GM12873 (cell line): ENCODE data around the gene KMT2C.

ENCODE experiments used
- CTCF ChIP-seq: IDR thresholded peaks from 2 replicates; pipeline ENCODE4 v1.5.1; 2012; ENCODE audit warnings: low read depth, mild to moderate bottlenecking, moderate library complexity, low read length, control low read depth; ENCODE audit not compliant: insufficient read depth; ENCODE audit errors: missing control alignments

The KMT2C gene

GRCh38 chr7:152090747-152091146 is 345.1 kb downstream of the KMT2C start:
- no peak for TF ChIP-seq CTCF

GRCh38 chr7:152089183-152089582 is 346.6 kb downstream of the KMT2C start:
- no peak for TF ChIP-seq CTCF

DNA sequence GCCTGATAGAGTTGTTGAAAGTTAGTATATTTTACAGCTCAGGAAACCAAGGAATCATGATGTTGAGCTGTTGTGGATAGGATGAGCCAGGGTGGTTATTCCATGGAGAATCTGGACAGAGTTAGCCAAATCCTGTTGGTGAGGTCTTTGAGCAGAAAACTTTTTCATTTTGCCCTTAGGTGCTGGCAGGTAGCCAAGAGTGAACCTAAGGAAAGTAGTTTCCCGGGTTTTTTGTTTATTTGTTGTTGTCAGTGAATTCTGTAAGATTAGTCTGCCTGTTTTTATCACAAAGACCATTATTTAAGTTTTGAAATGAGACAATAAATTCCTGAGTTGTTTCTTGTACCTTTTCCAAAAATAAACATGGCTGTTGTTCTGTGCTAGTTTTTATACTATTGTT is 349.3 kb downstream of the KMT2C start:
- TF ChIP-seq CTCF, result no peak

DNA sequence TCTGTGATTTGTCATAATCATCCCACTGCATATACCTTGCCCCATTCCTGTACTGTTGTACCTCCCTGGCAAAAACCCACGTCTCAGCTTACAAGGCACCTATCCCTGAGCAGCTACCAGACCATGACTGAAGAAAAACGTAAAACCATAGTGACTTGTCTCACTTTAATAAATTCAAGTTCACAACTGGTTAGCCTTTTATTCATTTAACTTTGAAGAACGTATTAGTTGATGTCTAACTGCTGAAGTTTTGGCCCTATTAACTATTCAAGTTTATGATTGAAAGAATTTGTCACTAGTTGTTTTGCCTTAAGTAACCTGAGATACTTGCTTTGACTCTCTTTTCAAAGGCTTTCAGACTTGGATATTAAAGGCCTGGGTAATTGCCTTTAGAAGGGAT is 350.7 kb downstream of the KMT2C start:
- no peak for TF ChIP-seq CTCF
